Activated gamma-delta T cell treated with anti-CD3 and anti-CD28 coated beads, Interleukin-2, amount 50 U/mL, for 16 hours (primary cell): ENCODE measurements around the gene NR1I3.
A peak's percentile ranks its signal among the peaks of the same experiment; 100 is the strongest.
"Not testable (repeated sequence)": the region's sequence is repeated elsewhere in the genome, so short reads cannot be mapped to it uniquely, and the experiment has no call there.

Experiments
- DNase-seq: peaks from one replicate; pipeline ENCODE4 v3.0.0-alpha.2; 2020; ENCODE audit warnings: low read depth

NR1I3 gene

DNA sequence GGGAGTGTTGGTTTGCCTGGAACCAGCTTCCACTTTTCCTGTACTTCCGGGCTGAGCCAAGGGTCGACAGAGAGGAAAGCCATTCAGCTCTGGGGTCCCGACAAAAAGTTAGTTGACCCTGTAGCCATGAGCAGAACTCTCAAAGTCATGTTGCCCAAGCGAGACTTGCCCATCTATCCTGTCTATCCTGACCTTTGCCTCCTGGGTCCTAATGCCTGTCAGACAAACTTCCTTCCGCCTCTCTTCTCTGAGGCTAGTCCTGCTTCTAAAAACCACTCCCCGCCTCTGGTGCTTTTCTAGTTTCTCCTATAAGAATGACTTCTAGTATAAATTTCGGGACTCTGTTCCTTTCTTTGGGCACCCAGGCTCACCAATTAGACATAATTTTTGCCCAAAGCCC is 12.8 kb upstream of the NR1I3 start:
- no peak for DNase-seq

DNA sequence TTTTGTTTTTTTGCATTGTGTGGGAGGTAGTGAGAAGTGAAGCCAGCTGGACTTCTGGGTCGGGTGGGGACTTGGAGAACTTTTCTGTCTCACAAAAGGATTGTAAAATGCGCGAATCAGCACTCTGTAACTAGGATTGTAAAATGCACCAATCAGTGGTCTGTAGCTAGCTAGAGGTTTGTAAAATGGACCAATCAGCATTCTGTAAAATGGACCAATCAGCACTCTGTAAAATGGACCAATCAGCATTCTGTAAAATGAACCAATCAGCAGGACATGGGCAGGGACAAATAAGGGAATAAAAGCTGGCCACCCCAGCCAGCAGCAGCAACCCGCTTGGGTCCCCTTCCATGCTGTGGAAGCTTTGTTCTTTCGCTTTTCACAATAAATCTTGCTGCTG is 12.1 kb upstream of the NR1I3 start:
- DNase-seq, result not testable (repeated sequence)

DNA sequence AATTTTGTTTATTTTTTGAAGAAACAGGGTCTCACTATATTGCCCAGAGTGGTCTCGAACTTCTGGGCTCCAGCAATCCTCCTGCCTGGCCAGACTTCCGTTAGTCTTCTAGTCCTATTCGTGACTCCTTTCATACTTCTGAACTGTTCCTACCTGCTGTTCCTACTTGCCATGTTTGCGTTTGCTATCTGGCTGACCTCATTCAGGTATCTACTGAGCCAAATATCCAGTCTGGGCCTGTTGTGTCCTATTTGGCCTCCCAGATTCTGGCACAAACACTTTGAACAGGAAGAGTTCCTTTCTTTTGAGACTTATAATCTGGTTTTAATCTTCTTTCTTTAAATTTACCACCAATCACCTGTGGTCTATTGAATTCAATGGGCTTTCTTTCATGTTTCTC is 6.9 kb upstream of the NR1I3 start:
- no peak for DNase-seq

DNA sequence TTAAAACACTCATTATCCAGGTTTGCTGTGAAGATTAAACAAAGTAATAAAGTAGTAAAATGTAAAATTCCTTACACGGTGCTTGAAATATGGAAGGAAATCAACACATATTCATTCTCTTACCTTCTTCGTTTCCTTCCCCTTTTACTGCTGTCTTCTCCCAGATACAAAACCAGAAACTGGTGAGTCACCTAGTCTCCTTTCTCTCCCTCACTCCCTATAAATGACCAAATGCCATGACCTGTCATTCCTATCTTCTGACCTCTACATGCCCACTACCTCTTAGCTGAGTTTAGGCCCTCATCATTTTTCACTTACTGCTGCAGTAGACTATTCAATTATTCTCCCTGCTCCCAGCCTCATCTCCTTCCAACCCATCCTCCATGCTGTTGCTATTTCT is 4.3 kb upstream of the NR1I3 start:
- DNase-seq, result no peak

DNA sequence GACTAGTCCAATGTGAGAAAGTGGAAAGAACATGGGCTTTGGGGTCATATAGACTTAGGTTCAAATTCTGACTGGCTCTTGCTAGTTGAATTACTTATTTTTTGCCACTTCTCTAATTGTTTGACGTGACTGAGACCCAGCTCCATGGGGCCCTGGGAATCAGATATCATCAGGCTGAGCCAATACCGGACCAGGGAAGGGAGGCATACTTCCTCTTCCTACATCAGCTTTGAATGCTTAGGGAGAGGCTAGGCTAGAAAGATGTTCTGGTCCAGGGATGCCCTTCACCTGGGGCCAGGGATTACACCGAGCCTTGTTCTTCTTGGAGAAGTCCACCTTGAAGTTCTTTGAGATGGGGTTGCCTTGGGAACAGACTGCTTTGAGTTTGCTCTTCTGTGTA is 3.7 kb upstream of the NR1I3 start:
- DNase-seq, result no peak

DNA sequence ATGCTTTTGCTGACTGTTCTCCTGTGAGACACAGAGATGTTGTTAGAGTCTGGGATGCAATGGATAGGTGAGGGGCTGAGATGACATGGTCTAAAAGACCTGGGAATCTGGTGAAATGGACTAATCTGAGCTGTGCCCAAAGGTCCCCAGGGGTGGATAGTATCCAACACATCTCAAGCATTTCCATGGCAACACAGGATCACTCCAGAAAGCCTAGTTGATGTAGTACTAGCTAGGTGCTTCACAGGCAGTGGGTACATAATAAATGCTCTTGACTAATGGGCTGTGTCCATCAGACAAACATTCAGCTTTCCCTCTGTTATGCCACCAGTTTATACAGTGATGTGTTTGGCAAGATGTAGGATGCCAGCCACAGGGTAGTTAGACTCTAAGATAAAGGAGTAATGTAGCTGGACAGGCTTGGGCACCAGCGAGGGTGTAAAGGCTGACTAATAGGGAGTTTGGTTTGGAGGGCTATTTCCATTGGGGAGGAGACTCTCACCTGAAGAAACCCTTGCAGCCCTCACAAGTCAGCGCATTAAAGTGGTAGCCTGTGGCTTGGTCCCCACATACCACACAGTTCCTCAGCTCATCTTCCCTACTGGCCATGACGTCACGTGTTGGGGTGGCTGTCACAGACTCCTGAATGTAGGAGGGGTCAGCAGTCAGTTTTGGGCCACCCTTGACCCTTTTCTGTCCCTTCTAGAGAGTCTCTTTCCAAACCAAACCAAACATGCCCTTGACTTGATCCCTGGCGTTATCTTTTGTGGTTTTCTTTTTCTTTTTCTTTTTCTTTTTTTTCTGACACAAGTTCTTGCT is 1.8 kb downstream of the NR1I3 start:
- DNase-seq, result no peak

DNA sequence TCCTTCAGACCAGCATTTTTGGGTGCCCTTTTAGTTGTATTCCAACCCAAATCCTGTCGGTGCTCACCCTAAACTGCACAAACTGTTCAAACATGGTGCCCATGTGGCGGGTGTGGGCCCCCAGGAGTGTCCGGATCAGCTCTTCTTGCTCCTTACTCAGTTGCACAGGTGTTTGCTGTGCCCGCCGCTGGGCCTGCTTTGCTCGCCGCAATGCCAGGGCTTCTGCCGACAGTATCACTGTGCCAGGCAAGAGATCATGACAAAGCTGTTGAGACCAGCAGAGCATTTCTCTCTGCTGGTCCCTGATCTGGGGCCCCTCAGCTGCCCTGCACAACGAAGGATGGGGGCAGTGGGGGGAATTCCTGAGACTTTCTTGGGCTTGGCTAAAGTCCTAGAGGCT is 4.9 kb downstream of the NR1I3 start:
- no peak for DNase-seq

DNA sequence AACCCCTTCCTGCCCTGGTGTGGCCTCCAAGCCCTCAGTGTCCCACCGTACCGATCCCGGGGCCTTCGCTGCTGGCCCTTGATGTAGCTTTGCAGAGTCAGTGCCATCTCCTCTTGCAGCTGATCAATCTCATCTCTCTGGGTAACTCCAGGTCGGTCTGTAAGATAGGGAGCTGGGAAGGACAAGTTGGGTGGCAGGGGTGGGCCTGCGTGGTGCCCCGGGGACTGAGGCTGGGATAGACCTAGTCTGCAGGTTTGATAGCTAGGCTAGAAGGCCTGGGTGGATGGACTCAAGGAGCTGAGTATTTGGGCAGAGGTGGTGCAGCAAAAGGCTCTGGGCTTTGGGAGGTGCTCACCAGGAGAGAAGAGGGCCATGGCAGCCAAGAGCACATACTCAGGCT is 7.2 kb downstream of the NR1I3 start:
- no peak for DNase-seq

DNA sequence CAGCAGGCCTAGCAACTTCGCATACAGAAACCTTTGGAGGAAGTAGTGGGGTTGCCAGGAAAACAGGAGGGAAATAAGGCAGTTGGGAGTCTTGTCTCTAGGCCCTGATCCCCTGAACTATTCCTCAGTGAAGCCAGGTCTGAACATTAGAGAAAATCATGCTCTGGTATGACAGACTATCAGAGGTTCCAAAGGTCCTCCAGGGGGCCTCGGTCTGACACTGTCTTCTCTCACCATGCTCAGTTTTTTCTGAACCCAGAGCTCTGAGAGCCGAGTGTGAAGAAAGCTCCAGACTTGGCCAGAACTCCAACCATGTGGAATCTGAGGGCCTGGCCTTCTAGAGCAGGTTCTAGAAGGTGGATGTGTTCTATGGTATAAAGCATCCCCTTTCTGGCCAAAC is 8.1 kb downstream of the NR1I3 start:
- DNase-seq, result no peak

DNA sequence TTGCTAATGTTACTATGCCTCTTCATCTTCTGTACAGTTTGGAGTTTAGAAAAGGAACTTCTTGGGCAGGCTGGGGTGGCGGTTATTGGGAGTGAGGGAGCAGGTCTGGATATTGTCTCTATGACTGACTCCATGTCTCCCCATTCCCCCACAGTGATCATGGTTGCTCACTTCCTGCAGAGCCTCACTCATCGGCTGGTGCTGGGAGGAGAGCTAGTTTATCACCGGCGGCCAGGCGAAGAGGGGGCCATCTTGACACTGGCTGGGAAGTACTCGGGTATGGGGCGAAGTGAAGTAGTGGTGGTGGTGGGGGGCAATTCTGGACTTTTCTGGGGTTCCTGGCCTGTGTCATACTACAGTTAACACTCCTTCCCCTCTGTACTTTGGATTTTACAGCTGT is 10.0 kb downstream of the NR1I3 start:
- no peak for DNase-seq

DNA sequence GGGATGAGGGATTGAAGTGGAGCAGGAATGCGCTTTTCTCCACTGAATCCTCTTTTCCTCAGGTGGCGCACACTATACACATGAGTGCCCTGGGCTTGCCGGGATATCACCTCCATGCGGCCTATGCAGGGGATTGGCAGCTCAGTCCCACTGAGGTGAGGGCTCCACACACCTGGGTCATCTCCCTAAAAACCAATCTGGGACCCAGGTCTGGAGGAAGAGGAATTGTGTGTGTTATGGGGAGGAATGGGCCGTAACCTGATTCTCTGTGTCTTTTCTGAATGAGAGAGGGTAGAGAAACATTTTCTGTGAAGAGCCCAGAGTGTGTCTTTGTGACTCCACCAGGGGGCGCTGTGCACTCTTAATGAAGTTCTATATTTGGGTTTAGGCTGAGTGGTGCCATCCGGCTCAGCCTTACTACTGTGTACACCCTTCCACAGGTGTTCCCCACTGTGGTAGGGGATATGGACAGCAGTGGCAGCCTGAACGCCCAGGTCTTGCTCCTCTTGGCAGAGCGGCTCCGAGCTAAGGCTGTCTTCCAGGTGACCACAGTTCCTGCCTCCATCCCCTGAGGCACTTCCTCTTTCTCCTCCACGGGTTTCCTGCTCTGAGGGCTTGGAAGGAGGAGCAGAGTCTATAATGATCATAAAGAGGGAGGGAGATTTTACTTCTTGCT is 10.7 kb downstream of the NR1I3 start:
- peak; percentile 84 for DNase-seq

DNA sequence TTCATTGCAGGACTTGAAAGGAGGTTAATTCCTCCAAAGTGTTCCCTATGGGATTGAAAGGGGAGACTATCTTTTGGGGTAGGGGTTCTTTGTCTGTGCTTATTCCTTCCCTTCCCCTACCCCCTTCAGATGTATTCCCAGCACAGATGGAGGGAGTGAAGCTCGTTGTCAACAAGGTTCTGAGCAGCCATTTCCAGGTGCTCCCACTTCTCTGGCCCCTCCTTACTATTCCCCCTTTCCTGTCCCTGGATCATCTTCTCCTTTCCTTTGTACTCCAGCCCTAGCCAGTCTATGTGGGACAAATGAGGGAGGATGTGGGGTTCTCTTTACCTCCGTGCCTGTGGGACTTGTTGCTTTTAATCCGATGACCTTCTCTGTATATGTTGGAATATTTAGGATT is 11.2 kb downstream of the NR1I3 start:
- DNase-seq, result no peak

DNA sequence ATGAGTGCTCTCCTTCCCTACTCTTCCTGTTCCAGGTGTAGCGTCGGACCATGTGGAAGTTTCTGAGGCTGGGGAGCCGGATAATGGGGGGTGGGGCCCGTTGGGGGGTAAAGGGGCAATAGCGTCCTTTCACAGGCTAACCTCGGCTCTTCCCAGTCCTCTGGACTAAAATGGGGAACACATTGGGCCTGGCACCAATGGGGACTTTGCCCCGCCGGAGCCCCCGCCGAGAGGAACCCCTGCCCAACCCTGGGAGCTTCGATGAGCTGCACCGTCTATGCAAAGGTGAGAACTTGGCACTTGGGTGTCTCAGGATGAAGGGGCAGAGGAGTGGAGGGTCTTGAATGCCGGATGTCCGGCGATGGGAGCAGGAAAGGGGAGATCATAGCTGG is 11.7 kb downstream of the NR1I3 start:
- DNase-seq, result no peak

DNA sequence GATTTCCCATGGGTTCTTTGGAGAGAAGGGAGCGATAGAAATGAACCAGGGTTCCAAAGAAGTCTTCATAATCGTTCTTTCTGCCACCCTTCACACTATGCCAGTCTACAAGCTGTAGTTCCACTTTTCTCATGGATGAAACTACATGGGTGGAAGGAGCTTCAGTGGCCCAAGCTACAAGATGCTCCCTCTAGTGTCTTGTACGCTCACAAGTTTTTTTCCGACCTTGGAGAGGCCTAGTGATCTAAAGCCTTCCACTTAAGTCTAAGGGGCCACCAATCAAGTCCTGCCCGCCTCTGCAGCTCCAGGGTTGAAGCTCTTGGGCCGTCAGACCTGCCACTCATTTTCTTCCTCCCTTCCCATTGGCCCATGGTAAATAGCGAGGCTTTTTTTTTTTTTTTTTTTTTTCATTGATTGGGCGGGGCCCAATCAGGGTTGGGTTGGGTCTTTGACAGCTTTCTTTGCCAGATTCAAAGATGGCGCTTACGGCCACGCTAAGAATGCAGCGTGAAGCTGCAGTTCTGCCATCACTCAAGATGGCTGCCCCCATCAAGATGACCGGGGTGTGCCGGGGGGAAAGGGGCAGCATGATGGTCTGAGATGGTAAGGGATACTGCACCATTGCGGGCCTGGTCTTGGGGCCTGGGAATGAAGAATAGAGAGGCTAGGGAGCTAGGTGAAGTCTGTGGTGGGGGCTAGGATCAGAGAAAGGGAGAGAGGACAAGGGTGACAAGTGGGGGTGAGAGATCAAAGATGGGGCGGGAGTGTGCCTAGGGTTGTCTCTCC is 12.3 kb downstream of the NR1I3 start, which contains the start of gene TOMM40L:
TSS of gene TOMM40L (plus strand) at position 527 of the 786 bp plus-strand sequence. CDS start 430 bp downstream, outside the sequence.
- DNase-seq, result peak; percentile 80

DNA sequence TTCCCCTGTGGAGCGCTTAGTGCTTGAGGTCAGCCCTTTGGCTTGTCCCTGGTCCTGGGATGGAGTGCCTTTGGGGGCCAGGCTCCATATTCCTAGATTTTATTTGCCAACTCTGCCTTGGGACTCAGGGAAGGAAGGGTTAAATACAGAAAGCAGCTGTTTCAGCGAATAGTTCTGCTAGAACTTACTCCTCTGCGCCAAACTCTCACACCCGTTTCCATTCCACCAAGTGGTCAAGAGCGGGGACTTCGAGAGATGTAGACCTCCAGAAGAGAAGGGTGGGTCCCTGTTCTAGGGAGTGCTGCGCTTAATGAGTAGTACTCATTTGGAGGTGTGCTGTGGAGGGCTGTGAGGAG is 12.8 kb downstream of the NR1I3 start:
- DNase-seq, result no peak

DNA sequence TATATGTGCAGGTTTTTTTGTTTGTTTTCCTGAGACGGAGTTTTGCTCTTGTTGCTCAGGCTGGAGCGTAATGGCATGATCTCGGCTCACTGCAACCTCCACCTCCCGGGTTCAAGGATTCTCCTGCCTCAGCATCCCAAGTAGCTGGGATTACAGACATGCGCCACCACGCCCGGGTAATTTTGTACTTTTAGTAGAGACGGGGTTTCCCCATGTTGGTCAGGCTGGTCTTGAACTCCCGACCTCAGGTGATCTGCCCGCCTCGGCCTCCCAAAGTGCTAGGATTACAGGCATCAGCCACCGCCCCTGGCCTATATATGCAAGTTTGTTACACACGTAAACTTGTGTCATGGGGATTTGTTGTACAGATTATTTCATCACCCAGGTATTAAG is 13.3 kb downstream of the NR1I3 start:
- not testable (repeated sequence) for DNase-seq

DNA sequence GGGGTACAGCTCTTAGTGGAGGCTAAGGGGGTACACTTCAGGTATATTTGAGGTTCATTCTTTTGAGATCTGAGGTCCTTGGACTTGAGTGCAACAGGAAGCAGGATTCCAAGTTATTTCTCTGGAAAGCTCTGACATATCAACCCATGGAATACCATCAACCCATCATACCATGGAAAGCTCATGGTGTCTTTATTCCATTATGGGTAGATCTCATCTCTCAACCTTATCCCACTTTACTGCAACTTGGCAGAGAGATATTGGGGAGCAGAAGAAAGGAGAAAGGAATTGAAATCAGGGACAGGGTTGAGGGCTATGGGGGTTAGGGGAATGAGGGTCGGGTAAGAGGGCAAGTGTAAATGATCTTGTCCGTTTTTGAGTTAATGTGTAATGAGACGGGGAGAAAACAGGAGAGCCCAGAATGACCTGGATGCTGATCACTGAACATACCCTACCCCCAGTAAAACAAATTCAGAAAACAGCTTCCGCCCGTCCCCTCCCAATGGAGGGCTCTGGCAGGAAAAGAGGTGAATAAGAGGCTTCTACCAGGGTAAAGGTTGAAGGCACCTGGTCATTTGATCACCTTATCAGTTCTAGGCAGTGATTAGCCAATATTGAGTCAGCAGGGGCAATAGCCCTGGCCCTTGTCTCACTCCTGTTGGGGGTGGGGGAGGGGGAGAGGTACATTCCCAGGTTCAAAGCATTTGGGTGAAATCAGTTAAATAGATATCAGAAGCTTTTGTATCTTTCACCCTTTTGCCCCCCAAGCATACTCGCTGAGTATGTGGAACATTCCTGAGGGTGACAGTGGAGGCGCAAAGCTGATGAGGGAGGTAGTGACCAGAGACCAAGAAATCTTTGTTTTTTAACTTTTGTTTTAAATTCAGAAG is 14.0 kb downstream of the NR1I3 start:
- DNase-seq, result no peak

DNA sequence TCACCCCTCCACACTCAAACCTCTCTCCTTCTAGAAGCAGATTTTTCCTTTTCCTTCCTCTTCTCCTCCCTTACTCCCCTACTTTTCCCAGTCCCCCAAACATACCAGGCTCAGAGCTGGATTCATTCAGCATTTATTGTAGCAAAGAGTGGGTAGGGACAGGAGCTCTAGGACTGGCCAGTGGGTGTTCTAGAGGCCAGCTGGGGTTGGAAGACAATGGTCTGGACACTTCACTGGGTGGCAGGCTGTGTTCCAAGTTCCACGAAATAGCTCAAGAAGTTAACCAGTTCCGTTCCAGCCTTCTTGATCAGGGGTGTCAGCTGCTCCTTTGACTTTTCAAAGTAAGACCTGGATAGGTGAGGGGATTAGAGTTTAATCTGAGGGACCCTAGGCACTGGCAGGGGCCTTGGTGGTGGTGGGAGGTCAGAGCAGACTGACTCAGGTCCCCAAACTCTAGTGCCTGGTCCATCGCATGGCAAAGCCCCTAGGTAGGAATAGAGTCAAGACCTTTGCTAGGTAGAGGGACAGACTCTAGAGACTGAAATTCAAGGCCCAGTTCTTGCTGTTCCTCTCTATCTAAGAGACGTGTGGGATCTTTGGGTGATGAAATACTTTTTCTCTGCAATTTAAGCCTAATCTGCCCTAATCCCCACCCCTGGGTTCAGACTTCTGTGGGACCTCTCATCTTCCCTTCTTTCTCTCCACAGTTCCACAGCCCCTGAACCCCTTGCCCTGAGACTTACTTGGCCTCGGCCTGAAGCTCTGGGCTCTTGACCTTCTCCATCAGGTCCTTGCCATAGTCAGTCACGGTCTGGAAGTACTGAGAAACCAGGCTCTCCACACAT is 15.6 kb downstream of the NR1I3 start:
- no peak for DNase-seq

DNA sequence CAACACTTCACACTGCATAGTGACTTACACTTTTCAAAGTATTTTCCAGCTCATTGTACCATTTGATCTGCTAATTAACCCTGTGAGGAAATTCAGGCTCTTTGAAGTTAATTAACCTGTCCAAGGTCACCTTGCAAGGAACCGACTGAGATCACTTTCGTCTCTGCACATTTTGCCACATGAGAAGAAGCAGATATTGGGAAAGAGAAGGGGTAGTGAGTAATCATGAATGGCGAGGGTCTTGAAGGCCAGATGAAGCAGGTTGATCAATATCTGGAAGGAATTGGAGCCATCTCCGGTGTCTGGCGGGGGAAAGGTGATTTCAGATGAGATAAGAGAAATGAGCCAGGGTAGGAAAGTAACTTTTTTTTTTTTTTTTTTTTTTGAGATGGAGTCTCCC is 18.0 kb downstream of the NR1I3 start:
- no peak for DNase-seq

DNA sequence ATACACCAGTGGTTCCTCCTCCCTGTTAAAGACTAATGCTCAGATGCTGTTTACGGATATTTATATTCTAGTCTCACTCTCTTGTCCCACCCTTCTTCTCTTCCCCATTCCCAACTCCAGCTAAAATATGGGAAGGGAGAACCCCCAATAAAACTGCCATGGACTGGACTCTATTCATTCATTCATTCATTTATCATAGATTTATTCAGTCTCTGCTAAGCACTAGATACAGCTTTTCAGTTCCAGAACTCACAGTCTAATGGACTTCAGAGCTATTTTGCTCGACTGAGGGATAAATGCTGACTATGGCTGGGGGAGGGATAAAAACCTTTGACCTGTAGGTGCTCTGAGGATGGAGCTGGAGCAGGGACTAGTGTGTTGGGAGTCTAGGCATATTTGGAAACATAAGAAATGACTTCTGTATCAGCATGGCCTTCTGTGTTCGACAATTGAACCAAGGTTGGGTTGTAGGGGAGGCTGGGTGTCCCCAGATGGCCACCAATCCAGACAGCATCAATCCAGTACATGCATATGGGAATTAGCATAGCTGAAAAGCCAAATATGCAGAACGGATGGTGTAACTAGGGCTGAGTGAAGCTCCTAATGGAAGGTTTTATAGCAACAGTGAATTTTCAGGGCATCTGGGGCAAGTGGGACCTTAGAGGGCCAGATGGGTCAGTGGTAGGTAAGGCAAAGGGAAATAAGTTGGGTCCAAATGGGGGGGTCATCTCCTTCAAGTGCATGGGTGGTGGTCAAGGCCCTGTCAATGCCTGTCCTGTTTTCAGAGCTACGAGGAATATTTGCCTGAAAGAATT is 18.7 kb downstream of the NR1I3 start:
- DNase-seq, result no peak
